CD4-positive, alpha-beta T cell (primary cell): ENCODE data around the gene OR5H14. TPM values are rescaled to one million over a fixed set of nuclear protein-coding genes. Genes with fewer than 3 reads are reported as not detected.

Experiments
- ATAC-seq: fragments of 200-7000 bp; cut with Tn5 transposase; one replicate; pipeline ENCODE4 v1.10.0; 2022; ENCODE audit warnings: mild to moderate bottlenecking; ENCODE audit not compliant: poor library complexity
- CTCF ChIA-PET: fragments of 350-600 bp; sonication (Branson Sonifier 250); formaldehyde crosslinking; loops from one replicate; lab custom pipeline; 2021; ENCODE audit warnings: antibody characterized with exemption, inconsistent platforms; lab: Charles Lee
- POLR2A ChIA-PET: fragments of 350-600 bp; sonication (Branson Sonifier 250); formaldehyde crosslinking; loops from one replicate; lab custom pipeline; 2021; ENCODE audit warnings: antibody characterized with exemption, inconsistent platforms; lab: Charles Lee
- DNase-seq, 14 experiments: peaks; one replicate each; pipeline ENCODE4 v3.0.0-alpha.2; 2013 to 2020; ENCODE audit warnings: mixed read lengths in 2 of 14
- H3K27ac ChIP-seq, 2 donors: one replicate each; pipeline versions ENCODE4 v1.5.1 to v1.7.0; 2013; ENCODE audit warnings: low read length in 2 of 2, low read depth in 1 of 2, mild to moderate bottlenecking in 1 of 2
- H3K27me3 ChIP-seq, 2 experiments: 1 replicate in 1 of 2; 2 replicates in 1 of 2; pipeline versions ENCODE4 v1.6.1 to v1.7.0; 2013; ENCODE audit warnings: low read length in 2 of 2, control low read depth in 1 of 2, mild to moderate bottlenecking in 1 of 2, moderate library complexity in 1 of 2; ENCODE audit not compliant: insufficient read depth in 2 of 2, control insufficient read depth in 1 of 2
- H3K36me3 ChIP-seq: one replicate; pipeline ENCODE4 v1.6.1; 2013; ENCODE audit warnings: low read length, control low read depth; ENCODE audit not compliant: insufficient read depth
- H3K4me1 ChIP-seq: one replicate; pipeline ENCODE4 v1.6.1; 2013; ENCODE audit warnings: low read length, control low read depth; ENCODE audit not compliant: insufficient read depth
- H3K4me3 ChIP-seq: one replicate; pipeline ENCODE4 v1.5.1; 2013; ENCODE audit warnings: mild to moderate bottlenecking, low read length, moderate library complexity
- H3K9me3 ChIP-seq, 2 experiments: 1 replicate in 1 of 2; 2 replicates in 1 of 2; pipeline versions ENCODE4 v1.6.1 to v1.7.0; 2013; ENCODE audit warnings: low read length in 2 of 2, mild to moderate bottlenecking in 2 of 2, control low read depth in 1 of 2, moderate library complexity in 1 of 2; ENCODE audit not compliant: control insufficient read depth in 1 of 2, insufficient read depth in 1 of 2
- H3K27ac Mint-ChIP-seq: one replicate; pipeline ENCODE4 v1.8.0; 2020; ENCODE audit warnings: mixed read lengths
- H3K27me3 Mint-ChIP-seq: one replicate; pipeline ENCODE4 v1.8.0; 2021; ENCODE audit warnings: mixed read lengths
- H3K36me3 Mint-ChIP-seq: one replicate; pipeline ENCODE4 v1.8.0; 2021; ENCODE audit warnings: low read depth, mixed read lengths
- H3K4me1 Mint-ChIP-seq: one replicate; pipeline ENCODE4 v1.8.0; 2021; ENCODE audit warnings: low read depth, mixed read lengths
- H3K4me3 Mint-ChIP-seq: one replicate; pipeline ENCODE4 v1.8.0; 2020; ENCODE audit warnings: mild to moderate bottlenecking, mixed read lengths
- H3K9me3 Mint-ChIP-seq: one replicate; pipeline ENCODE4 v1.8.0; 2020; ENCODE audit warnings: mixed read lengths
- intact Hi-C, 2 experiments: fragments of 100-400 bp; cut with DNase I in 1 of 2; cut with micrococcal nuclease in 1 of 2; formaldehyde crosslinking; loops; one replicate each; pipeline versions ENCODE4 v1.15.1 to v1.9.0; 2023 to 2025; cut with DNase I, micrococcal nuclease
- total RNA-seq, 174 experiments: library from RNA in 2 of 174; stranded (reverse) in 2 of 174; gene quantifications; one replicate each; pipeline ENCODE4 v1.2.3 and lab custom pipeline; 2021 to 2026
- TF ChIP-seq, protein P1 (sequence below): fragments of 200-600 bp; IDR thresholded peaks from one replicate; pipeline ENCODE4 v1.8.0; 2022; ENCODE audit warnings: antibody characterized with exemption, mild to moderate bottlenecking

The OR5H14 gene
- total RNA-seq, 2 experiments from 2014 or later, result not detected

DNA sequence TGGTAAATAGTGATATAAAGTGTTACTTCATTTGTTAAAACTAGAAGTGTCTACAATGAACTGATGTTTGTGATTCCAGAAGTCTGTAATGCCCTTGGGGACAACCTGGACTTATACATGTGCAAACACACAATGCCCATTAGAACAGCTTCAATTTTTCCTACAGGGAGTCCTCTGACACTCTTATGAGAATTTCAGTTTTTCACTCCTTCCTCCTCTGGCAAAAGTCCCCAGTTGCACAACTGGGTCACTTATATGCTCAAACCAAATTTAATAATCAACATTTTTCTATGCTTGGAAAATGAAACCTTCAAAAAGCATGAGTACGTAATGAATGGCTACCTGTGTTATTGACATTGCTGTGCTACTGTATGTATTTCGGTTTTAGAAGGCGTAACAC, 19.1 kb downstream of the OR5H14 start, which contains the start of gene OR5H15:
Gene OR5H15 (plus strand): TSS at position 301 of the 400 bp plus-strand sequence. CDS start 2,004 bp downstream, outside the sequence.
- peaks cover 7% of the 10 kb centered on the region for H3K27me3 Mint-ChIP-seq
- H3K4me1 ChIP-seq, result no peaks in the 10 kb centered on the region
- ChIA-PET CTCF (no interaction called here), POLR2A (no interaction called here)
- no peak within 1 kb of the TSS for H3K27ac ChIP-seq
- no peak for ATAC-seq
- H3K27me3 ChIP-seq, result no peaks in the 10 kb centered on the region
- H3K4me3 ChIP-seq, result no peak within 1 kb of the TSS
- TF ChIP-seq, protein P1, sequence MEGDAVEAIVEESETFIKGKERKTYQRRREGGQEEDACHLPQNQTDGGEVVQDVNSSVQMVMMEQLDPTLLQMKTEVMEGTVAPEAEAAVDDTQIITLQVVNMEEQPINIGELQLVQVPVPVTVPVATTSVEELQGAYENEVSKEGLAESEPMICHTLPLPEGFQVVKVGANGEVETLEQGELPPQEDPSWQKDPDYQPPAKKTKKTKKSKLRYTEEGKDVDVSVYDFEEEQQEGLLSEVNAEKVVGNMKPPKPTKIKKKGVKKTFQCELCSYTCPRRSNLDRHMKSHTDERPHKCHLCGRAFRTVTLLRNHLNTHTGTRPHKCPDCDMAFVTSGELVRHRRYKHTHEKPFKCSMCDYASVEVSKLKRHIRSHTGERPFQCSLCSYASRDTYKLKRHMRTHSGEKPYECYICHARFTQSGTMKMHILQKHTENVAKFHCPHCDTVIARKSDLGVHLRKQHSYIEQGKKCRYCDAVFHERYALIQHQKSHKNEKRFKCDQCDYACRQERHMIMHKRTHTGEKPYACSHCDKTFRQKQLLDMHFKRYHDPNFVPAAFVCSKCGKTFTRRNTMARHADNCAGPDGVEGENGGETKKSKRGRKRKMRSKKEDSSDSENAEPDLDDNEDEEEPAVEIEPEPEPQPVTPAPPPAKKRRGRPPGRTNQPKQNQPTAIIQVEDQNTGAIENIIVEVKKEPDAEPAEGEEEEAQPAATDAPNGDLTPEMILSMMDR, result no peak
- no peak within 1 kb of the TSS for H3K27ac Mint-ChIP-seq
- no peak for DNase-seq
- H3K4me1 Mint-ChIP-seq, result no peaks in the 10 kb centered on the region
- H3K9me3 ChIP-seq, result no peaks in the 10 kb centered on the region
- H3K4me3 Mint-ChIP-seq, result no peak within 1 kb of the TSS
- H3K9me3 Mint-ChIP-seq, result peaks cover under 1% of the 10 kb centered on the region
- intact Hi-C loops, result no loop called here
- H3K36me3 ChIP-seq, result no peaks in the 10 kb centered on the region
- H3K36me3 Mint-ChIP-seq, result no peaks in the 10 kb centered on the region

DNA sequence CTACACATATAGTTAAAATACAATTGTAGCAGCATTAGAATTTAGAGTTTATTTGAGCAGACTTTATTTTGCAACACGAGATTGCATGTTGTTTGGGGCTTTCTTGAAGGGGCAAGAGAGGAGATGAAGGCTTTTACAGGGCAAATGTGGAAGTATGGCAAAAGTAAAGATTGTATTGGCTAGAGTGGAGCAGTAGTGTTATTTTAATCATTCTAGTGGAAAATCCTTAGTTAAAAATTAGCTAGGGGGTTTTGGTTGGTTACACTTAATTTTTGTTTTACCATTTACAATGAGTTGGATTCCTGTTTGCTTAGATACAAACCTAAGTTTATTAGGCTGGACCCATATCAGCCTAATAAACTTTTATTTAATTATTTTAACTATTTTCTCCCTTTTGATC, 23.8 kb downstream of the OR5H14 start:
- ChIA-PET CTCF (no interaction called here), POLR2A (no interaction called here)
- Mint-ChIP-seq H3K27me3 (peaks cover 10% of the 10 kb centered on the region), H3K9me3 (peaks cover 3% of the 10 kb centered on the region), H3K4me3 (no peak overlapping the region), H3K36me3 (no peaks in the 10 kb centered on the region), H3K4me1 (no peaks in the 10 kb centered on the region), H3K27ac (no peak overlapping the region)
- no peak for ATAC-seq
- TF ChIP-seq, protein P1, result no peak
- Histone ChIP-seq H3K36me3 (no peaks in the 10 kb centered on the region), H3K27ac (no peak overlapping the region), H3K4me3 (no peak overlapping the region), H3K27me3 (no peaks in the 10 kb centered on the region), H3K4me1 (no peaks in the 10 kb centered on the region), H3K9me3 (no peaks in the 10 kb centered on the region)
- DNase-seq, result no peak
- intact Hi-C loops, result no loop called here

DNA sequence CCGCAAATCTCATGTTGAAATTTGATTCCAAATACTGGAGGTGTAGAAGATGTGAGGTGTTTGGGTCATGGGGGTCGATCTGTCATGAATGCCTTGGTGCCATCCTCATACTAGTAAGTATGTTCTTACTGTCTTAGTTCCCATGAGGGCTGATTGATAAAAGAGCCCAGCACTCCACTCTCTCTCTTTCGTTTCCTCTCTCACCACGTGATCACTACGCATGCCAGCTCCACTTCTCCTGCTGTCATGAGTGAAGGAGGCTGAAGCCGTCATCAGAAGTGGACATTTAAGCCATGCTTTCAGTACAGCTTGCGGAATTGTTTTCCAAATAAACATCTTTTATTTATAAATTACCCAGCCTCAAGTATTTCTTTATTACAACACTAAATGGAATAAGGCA, 25.3 kb downstream of the OR5H14 start:
- Histone ChIP-seq H3K36me3 (no peaks in the 10 kb centered on the region), H3K27me3 (no peaks in the 10 kb centered on the region), H3K4me1 (no peaks in the 10 kb centered on the region), H3K4me3 (no peak overlapping the region), H3K9me3 (no peaks in the 10 kb centered on the region), H3K27ac (no peak overlapping the region)
- POLR2A ChIA-PET, result no interaction called here
- Mint-ChIP-seq H3K9me3 (peaks cover 5% of the 10 kb centered on the region), H3K4me3 (no peak overlapping the region), H3K27me3 (peaks cover 6% of the 10 kb centered on the region), H3K36me3 (no peaks in the 10 kb centered on the region), H3K4me1 (no peaks in the 10 kb centered on the region), H3K27ac (no peak overlapping the region)
- no peak for DNase-seq
- ATAC-seq, result no peak
- TF ChIP-seq, protein P1, result no peak
- intact Hi-C loops, result no loop called here
- CTCF ChIA-PET, result no interaction called here
